Stimulated activated CD4-positive, alpha-beta T cell treated with anti-CD3 and anti-CD28 coated beads, TNF-alpha, amount 100 ng/mL, for 48 hours (primary cell): Measurements from ENCODE around the gene WNT5B.
"Not testable (repeated sequence)": the region's sequence is repeated elsewhere in the genome, so short reads cannot be mapped to it uniquely, and the experiment has no call there.

ENCODE experiments used
- DNase-seq, 3 donors: peaks; one replicate each; pipeline ENCODE4 v3.0.0-alpha.2; 2020; ENCODE audit warnings: low read depth in 3 of 3

The WNT5B gene

GRCh38 chr12:1690578-1691122, 61.6 kb downstream of the WNT5B start, which contains the start of gene ADIPOR2:
Gene ADIPOR2, plus strand, starts transcription at chr12:1691070. Its CDS starts 63,274 bp downstream, at chr12:1754344.
- DNase-seq: peak; percentile 87 to 90 (median 88)

DNA sequence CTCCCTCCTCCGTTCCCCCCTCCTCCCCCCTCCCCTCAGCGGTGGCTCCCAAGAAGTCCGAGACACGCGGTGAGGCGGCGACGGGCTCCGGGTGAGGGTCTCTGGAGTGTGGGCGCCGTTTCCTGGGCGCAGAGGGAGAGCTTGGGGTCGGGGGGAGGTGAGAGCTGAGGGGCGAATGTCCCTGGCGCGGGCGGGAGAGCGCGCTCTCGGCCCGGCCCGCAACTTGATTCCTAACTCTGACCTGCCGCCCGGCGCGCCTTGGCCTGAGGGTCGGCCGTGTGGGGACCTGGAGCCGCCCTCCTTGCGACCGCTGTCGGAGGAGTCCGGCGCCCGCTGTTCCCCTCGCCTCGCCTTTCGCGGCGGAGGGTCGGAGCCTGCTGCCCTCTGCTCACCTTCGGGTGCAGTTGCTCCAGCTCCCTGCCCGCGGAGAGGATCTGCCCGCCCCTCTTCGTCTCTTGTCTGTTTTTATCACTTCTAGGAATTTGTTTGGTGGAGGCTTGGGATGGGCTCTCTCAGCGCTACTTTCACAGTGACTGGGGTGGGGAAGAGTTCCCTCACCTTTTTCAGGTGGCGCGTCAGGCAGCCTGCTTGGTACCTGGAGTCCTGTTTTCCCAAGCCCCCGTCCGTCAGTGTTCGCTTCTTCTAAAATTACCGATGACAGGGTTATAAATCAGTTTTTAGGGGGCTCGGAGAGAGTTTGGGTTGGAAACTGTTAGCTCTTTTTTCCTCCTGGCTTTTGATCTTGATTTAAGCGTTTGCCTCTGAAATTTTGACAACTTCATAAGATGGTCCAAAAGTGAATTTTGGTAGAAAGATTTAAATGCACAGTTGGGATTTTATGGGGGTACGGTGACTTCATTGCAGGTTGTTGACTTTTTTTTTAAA, 62.3 kb downstream of the WNT5B start:
- peak in 1 of 3 donors; percentile 27 for DNase-seq

GRCh38 chr12:1692226-1692625, 63.2 kb downstream of the WNT5B start:
- DNase-seq: no peak

- no peak for DNase-seq
Measured at GRCh38 chr12:1692895-1693610, 64.0 kb downstream of the WNT5B start.

DNA sequence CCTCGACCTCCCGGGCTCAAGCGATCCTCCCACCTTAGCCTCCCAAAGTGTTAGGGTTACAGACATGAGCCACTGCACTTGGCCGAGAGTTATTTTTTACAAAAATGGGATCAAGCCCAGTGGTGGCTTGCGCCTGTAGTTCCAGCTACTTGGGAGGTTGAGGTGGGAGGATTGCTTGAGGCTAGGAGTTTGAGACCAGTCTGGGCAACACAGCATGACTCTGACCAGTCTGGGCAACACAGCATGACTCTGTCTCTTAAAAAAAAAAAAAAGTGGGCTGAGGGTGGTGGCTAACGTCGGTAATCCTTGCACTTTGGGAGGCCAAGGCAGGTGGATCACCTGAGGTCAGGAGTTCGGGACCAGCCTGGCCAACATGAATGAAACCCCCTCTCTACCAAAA, 66.1 kb downstream of the WNT5B start:
- not testable (repeated sequence) for DNase-seq

DNA sequence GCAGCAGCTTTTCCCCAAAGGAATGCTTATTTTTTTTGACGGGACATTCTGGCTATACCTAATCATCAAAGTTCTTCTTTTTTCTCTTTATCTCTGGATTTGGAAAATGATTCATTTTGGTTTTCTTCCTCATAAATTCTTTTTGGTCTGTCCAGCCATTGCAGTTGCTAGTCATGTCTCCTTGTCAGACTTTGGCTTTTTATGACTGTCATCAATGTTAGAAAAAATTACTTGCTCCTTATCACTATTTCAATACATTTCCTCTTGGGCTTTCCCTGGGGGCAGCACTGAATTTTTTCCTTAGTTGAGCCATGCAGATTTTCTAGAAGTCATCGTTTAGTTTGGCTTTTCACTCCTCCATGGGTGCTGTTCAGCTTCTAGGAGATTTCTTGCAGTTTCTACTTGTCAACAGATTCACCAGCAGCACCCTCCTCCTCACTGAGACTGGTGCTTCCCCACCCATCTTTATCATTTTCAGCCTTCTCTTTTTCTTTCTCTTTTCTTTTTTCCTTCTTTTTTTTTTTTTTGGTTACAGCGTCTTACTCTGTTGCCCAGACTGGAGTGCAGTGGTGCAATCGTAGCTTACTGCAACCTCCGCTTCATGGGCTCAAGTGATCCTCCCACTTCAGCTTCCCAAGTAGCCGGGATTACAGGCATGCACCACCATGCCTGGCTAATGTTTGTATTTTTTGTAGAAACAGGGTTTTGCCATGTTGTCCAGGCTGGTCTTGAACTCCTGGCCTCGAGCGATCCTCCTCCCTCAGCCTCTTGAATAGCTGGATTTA, 67.0 kb downstream of the WNT5B start:
- no peak for DNase-seq

DNA sequence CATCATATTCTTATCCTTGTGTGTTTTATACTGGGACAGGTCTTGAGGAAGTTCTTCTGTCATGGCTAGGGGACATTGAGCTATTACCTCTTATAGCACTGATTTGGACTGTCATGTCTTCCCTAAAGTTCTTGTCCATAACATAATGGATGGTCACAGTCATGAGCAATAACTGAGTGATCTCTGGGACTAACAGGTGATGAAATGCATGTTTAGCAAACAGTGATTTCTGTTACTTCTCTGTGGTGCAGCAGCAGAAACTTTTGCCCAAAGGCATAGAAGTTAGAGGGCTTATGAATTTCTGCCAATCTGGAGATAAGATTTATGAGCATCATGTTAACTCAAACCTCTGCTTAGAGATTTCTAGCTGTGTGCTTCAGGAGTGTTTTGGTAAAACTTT, 67.8 kb downstream of the WNT5B start:
- DNase-seq: no peak
